HG03045 (cell line): ENCODE results near the gene UTP25.
"Not testable (repeated sequence)": the region's sequence is repeated elsewhere in the genome, so short reads cannot be mapped to it uniquely, and the experiment has no call there.

Experiments
- ATAC-seq: cut with Tn5 transposase; IDR thresholded peaks from one replicate; pipeline ENCODE4 v1.9.1; 2021; ENCODE audit warnings: mild to moderate bottlenecking, moderate library complexity; ENCODE audit not compliant: unreplicated experiment

Gene UTP25

GRCh38 chr1:209870151-209870831, 42.5 kb downstream of the UTP25 start:
- no peak for ATAC-seq

- no peak for ATAC-seq
Measured at GRCh38 chr1:209871006-209871405, 43.2 kb downstream of the UTP25 start.

- no peak for ATAC-seq
Measured at GRCh38 chr1:209871430-209871829, 43.7 kb downstream of the UTP25 start.

DNA sequence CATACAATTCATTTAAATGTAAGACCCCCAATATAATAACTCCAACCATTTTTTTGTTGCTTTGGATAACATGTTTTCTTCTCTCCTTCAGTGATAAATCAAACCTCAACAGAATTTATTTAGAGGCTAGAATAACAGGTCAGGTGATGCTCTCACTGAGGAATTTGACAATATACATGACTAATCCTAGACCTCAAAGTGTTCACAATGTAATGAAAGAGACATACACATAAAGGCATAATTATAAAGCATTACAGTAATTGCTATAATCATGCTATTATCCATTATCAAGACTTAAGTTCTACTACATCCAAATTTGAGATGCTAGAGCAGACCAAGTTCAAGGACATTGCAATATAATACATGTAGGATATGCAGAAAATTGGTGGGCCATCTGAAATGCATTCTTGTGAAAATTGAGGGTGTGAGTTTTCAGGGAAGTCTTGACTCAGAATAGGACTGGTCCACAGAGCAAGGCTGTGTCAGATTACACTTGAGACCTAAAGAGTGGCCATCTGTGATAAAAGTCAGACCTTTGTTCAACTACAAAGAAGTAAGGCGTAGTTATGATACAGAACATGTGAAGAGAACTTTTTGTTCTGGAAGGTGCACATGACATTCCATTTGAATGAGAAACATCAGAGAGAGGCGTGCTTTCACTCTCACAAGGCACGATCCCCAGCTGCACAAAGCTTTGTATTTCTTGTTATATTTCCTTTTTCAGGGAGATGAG, 45.5 kb downstream of the UTP25 start:
- no peak for ATAC-seq

DNA sequence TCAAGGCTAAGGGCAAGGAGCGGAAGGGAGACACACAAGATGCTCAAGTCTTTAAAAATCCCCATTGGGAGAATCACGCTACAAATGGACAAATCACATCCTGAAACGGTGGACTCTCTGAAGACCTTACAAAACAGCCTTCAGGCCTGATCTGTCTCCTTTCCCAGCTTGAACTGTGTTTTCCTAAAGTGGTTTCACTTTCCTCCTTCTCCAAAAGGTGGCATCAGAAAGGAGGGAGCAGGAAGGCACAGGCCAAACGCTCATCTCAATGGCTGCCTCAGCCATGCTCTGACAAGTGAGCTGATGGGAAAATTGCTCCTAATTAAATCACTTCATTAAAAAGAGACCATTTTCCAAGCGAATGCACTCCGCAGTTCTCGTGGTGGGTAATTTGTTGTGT, 47.7 kb downstream of the UTP25 start:
- ATAC-seq, result no peak

- no peak for ATAC-seq
Measured at GRCh38 chr1:209876078-209876800, 48.5 kb downstream of the UTP25 start.

GRCh38 chr1:209877087-209877764, 49.5 kb downstream of the UTP25 start:
- no peak for ATAC-seq

DNA sequence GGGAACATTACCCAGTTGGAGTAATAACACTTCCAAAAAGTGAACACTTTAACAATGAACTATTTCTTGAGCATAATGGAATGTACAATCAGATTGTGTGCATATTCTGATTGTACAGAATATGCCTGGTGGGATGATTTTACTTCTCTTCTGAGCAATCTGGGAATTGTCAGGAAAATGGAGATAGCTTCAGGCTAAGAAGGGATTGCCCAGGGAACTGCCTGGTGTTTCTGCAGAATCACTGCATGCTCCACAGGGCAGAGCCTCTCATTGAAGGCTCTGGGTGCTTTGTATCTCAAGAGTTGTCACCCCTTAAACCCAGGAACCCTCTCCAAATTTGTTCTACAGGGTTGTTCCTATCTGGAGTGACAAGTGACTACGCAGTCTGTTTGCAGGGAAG, 51.2 kb downstream of the UTP25 start:
- ATAC-seq, result no peak

- no peak for ATAC-seq
Measured at GRCh38 chr1:209879539-209879938, 51.8 kb downstream of the UTP25 start.

DNA sequence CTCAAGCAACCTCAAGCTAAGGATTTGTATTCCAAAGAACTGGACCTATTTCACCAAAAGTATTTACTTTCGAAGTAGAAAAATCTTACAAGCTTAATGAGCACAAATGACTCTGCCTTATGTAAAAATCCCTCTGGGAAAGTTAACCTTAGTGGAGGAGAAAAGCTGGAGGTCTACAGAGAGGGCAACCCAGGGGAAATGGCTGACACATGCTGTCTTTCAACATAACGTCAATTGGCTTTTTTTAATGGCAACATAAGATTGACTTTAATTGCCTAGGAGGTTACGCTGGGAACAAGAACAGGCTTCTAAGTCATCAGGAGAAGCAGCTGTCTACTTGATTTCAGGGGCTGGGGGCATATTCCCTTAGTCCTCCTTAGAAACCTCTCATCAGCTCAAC, 52.3 kb downstream of the UTP25 start:
- ATAC-seq, result no peak

DNA sequence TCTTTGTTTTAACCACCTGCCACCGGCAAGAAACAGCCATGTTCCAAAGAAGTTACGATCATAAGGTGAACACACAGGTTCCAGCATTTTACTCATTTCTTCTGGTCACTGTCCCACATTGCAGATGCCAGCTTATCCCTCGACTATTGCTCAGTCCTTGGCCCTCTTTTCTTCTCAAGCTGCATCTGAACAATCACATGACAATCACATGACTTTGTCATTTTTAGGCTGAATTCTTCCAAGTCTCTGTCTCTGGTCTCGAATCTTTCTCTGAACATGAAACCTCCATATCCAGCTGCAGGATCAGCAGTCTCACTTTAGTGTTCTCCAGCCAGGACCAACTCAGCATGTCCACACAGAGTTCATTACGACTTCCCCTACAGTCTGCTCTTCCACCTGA, 53.8 kb downstream of the UTP25 start:
- ATAC-seq, result no peak

DNA sequence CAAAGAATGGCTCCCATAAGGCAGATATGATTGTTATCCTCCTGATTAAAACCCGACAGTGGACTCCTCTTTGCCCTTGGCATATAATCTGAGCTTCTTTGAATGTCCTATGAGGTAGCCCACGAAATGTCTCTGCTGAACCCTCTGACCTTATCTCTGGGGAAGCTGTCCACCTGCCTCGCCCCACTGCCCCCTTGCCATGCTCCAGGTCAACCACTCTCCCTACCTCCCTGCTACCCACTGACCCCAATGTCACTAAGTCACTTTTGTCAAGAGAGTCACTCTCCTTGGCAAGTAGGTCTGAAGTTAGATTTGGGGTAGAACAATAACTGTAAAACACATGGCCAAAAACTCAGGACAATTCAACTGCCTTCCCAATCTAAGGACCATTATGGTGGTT, 54.5 kb downstream of the UTP25 start:
- no peak for ATAC-seq

GRCh38 chr1:209882942-209883340, 55.2 kb downstream of the UTP25 start:
- no peak for ATAC-seq

GRCh38 chr1:209883341-209883971, 55.7 kb downstream of the UTP25 start:
- no peak for ATAC-seq

GRCh38 chr1:209884249-209884648, 56.5 kb downstream of the UTP25 start:
- peak; percentile 8 for ATAC-seq

GRCh38 chr1:209884665-209885117, 56.9 kb downstream of the UTP25 start:
- ATAC-seq, result peak; percentile 80

- ATAC-seq, result no peak
Measured at GRCh38 chr1:209885403-209886218, 57.8 kb downstream of the UTP25 start.

GRCh38 chr1:209886219-209886536, 58.4 kb downstream of the UTP25 start:
- ATAC-seq, result no peak

GRCh38 chr1:209888291-209889076, 60.7 kb downstream of the UTP25 start:
- ATAC-seq, result not testable (repeated sequence)
